ENCODE results near the gene CDCA8.

- TF ChIP-seq MYC (IDR thresholded peaks at IDR 0.05; ENCODE audit: borderline replicate concordance, low read length), result no peak
- no peak for TF ChIP-seq CEBPB (IDR thresholded peaks at IDR 0.05)
These were observed 729 bp upstream of the CDCA8 start for GRCh38 chr1:37691497-37692077.
